HCT116 (cell line): ENCODE results near the gene CSTPP1.

ENCODE experiments used
- CTCF ChIP-seq, 3 experiments: fragments of 200-600 bp in 1 of 3; sonication (generic) in 1 of 3; IDR thresholded peaks in 2 of 3; conservative IDR thresholded peaks in 1 of 3; 2 replicates each; pipeline ENCODE4 v1.5.1; 2012 to 2017; ENCODE audit warnings: low read depth in 2 of 3, low read length in 2 of 3, antibody characterized with exemption in 1 of 3, borderline replicate concordance in 1 of 3, control low read depth in 1 of 3, mild to moderate bottlenecking in 1 of 3, mixed read lengths in 1 of 3, mixed run types in 1 of 3, moderate library complexity in 1 of 3; ENCODE audit not compliant: insufficient read depth in 1 of 3
- ZNF274 ChIP-seq: fragments of 200-500 bp; sonication (Bioruptor generic); IDR thresholded peaks from 2 replicates; pipeline ENCODE4 v1.6.1; 2014; ENCODE audit warnings: mild to moderate bottlenecking, low read depth, low read length, inconsistent platforms

GRCh38 chr11:47125083-47125482 is 188.5 kb downstream of the CSTPP1 start:
- no peak for TF ChIP-seq CTCF (IDR thresholded peaks at IDR 0.05 in 2 of 3, conservative IDR thresholded peaks at IDR 0.05 in 1 of 3; ENCODE audit: borderline replicate concordance in 1 of 3, insufficient read depth in 1 of 3, low read depth in 2 of 3, low read length in 2 of 3)
- no peak for TF ChIP-seq ZNF274
